ENCODE data around the gene CCNA1.

Gene CCNA1

DNA sequence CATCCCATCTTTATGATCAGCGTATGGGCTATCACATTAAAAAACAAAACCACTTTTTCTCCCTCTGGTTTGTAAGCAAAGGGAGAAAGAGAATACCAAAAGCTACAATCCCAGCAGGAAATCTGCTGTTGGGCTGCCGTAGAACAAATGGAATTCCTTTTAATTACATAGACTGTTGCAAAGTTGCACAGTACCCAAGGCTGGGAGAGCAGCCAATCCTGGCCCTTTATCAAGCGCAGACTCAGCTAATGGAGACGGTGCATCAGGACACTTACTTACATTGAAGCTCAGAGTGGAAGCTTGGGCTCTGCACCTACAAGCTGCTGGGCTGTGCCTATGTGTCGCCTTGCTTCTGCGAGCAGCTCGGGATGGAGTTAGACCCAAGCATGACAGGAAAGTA, 15.2 kb downstream of the CCNA1 start:
- no peak for TF ChIP-seq POLR2AphosphoS5 (IDR thresholded peaks at IDR 0.05; ENCODE audit: low read depth, low read length)
- no peak for TF ChIP-seq FOXP2 (optimal IDR thresholded peaks at IDR 0.05; ENCODE audit: borderline replicate concordance, extremely low read depth, extremely low read length, insufficient read depth)
- no peak for TF ChIP-seq TAF1 (IDR thresholded peaks at IDR 0.05; ENCODE audit: borderline replicate concordance, insufficient read depth, low read length)
- TF ChIP-seq SIN3A (IDR thresholded peaks at IDR 0.05; ENCODE audit: borderline replicate concordance, insufficient read depth, low read length): no peak
- TF ChIP-seq, protein P1, sequence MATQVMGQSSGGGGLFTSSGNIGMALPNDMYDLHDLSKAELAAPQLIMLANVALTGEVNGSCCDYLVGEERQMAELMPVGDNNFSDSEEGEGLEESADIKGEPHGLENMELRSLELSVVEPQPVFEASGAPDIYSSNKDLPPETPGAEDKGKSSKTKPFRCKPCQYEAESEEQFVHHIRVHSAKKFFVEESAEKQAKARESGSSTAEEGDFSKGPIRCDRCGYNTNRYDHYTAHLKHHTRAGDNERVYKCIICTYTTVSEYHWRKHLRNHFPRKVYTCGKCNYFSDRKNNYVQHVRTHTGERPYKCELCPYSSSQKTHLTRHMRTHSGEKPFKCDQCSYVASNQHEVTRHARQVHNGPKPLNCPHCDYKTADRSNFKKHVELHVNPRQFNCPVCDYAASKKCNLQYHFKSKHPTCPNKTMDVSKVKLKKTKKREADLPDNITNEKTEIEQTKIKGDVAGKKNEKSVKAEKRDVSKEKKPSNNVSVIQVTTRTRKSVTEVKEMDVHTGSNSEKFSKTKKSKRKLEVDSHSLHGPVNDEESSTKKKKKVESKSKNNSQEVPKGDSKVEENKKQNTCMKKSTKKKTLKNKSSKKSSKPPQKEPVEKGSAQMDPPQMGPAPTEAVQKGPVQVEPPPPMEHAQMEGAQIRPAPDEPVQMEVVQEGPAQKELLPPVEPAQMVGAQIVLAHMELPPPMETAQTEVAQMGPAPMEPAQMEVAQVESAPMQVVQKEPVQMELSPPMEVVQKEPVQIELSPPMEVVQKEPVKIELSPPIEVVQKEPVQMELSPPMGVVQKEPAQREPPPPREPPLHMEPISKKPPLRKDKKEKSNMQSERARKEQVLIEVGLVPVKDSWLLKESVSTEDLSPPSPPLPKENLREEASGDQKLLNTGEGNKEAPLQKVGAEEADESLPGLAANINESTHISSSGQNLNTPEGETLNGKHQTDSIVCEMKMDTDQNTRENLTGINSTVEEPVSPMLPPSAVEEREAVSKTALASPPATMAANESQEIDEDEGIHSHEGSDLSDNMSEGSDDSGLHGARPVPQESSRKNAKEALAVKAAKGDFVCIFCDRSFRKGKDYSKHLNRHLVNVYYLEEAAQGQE (IDR thresholded peaks at IDR 0.05; ENCODE audit: insufficient read depth in 1 of 2, low read depth in 2 of 2, low read length in 2 of 2): no peak

DNA sequence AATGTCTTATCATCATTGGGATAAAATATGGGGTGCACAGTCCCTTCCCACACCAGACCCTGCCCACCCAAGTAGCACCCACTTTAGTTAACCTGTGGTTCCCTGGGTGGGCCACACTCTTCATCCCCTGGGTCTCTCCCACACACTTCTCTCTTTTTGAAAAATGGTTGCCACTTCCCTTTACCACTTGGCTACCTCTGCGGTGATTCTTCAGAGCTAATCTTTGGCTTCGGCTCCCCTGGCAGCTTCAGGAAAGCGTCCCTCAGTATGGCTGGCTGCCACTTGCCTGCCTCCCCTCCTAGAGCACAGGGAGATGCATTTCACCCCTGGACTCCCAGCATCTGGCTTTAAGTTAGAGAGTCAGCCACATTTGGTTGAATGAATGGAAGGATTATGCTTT, 18.2 kb downstream of the CCNA1 start:
- TF ChIP-seq FOXP2 (optimal IDR thresholded peaks at IDR 0.05; ENCODE audit: borderline replicate concordance, extremely low read depth, extremely low read length, insufficient read depth) (no peak), POLR2AphosphoS5 (IDR thresholded peaks at IDR 0.05; ENCODE audit: low read depth, low read length) (no peak), SIN3A (IDR thresholded peaks at IDR 0.05; ENCODE audit: borderline replicate concordance, insufficient read depth, low read length) (no peak), TAF1 (IDR thresholded peaks at IDR 0.05; ENCODE audit: borderline replicate concordance, insufficient read depth, low read length) (no peak)
- TF ChIP-seq, protein P1 (IDR thresholded peaks at IDR 0.05; ENCODE audit: insufficient read depth in 1 of 2, low read depth in 2 of 2, low read length in 2 of 2): no peak

DNA sequence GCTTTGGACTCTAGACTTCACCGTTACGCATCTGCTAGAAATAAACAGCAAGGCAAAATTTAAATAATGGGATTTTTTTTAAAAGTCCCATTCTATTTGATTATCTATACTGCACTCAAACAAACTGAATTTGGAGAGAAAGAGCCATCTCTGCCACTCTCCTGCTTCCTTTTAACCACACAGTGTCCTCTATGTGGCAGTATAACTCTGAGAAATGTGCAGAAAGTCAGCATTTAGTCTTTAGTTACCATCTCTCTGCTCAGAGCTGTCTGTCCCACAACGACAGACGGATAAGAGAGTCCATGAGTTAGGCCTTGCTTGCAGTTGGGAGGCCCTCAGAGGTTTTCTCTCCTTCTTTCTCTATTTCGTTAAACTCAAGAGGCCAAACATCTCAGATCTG, 21.2 kb downstream of the CCNA1 start:
- TF ChIP-seq FOXP2 (optimal IDR thresholded peaks at IDR 0.05; ENCODE audit: borderline replicate concordance, extremely low read depth, extremely low read length, insufficient read depth): no peak
- TF ChIP-seq TAF1 (IDR thresholded peaks at IDR 0.05; ENCODE audit: borderline replicate concordance, insufficient read depth, low read length): no peak
- TF ChIP-seq, protein P1 (IDR thresholded peaks at IDR 0.05; ENCODE audit: insufficient read depth in 1 of 2, low read depth in 2 of 2, low read length in 2 of 2): no peak
- no peak for TF ChIP-seq SIN3A (IDR thresholded peaks at IDR 0.05; ENCODE audit: borderline replicate concordance, insufficient read depth, low read length)
- TF ChIP-seq POLR2AphosphoS5 (IDR thresholded peaks at IDR 0.05; ENCODE audit: low read depth, low read length): no peak

DNA sequence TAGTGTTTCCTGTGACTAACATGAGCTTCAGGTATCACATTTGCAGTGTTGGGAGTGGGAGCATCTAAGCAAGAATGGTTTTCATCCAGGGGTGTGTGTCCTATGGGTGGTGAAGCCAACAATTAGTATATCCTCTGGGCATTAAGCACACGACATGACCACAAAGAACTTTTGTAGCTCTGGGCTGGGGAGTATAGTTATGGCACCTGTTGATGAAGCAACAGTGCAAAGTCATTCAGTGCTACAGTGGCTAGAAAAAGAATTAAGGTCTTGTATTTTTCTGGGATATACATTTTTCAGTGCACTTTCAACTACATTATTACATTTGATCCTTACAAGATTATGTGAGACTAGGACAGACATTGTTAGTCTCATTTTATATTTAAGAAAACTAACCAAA, 21.8 kb downstream of the CCNA1 start:
- TF ChIP-seq TAF1 (IDR thresholded peaks at IDR 0.05; ENCODE audit: borderline replicate concordance, insufficient read depth, low read length): no peak
- no peak for TF ChIP-seq SIN3A (IDR thresholded peaks at IDR 0.05; ENCODE audit: borderline replicate concordance, insufficient read depth, low read length)
- no peak for TF ChIP-seq POLR2AphosphoS5 (IDR thresholded peaks at IDR 0.05; ENCODE audit: low read depth, low read length)
- no peak for TF ChIP-seq FOXP2 (optimal IDR thresholded peaks at IDR 0.05; ENCODE audit: borderline replicate concordance, extremely low read depth, extremely low read length, insufficient read depth)
- TF ChIP-seq, protein P1 (IDR thresholded peaks at IDR 0.05; ENCODE audit: insufficient read depth in 1 of 2, low read depth in 2 of 2, low read length in 2 of 2): no peak

- TF ChIP-seq TAF1 (IDR thresholded peaks at IDR 0.05; ENCODE audit: borderline replicate concordance, insufficient read depth, low read length): no peak
- no peak for TF ChIP-seq FOXP2 (optimal IDR thresholded peaks at IDR 0.05; ENCODE audit: borderline replicate concordance, extremely low read depth, extremely low read length, insufficient read depth)
- no peak for TF ChIP-seq SIN3A (IDR thresholded peaks at IDR 0.05; ENCODE audit: borderline replicate concordance, insufficient read depth, low read length)
- no peak for TF ChIP-seq POLR2AphosphoS5 (IDR thresholded peaks at IDR 0.05; ENCODE audit: low read depth, low read length)
- TF ChIP-seq, protein P1 (IDR thresholded peaks at IDR 0.05; ENCODE audit: insufficient read depth in 1 of 2, low read depth in 2 of 2, low read length in 2 of 2): no peak
Measured at GRCh38 chr13:36454987-36455386, 22.7 kb downstream of the CCNA1 start.
